ENCODE measurements around the gene NDFIP2.

NDFIP2 gene

GRCh38 chr13:79477968-79478367, 3.0 kb upstream of the NDFIP2 start:
- Histone ChIP-seq H3K27ac (ENCODE audit: insufficient read depth, low read depth, low read length, poor library complexity, severe bottlenecking) (no peak overlapping the region), H3K4me3 (ENCODE audit: insufficient read depth, low read depth, low read length) (no peak overlapping the region), H3K9me3 (ENCODE audit: control insufficient read depth, low read length) (no peaks in the 10 kb centered on the region), H3K27me3 (ENCODE audit: control insufficient read depth, insufficient read depth, low read length, poor library complexity, severe bottlenecking) (peaks cover 16% of the 10 kb centered on the region), H3K4me1 (ENCODE audit: control insufficient read depth, insufficient read depth, low read length) (no peaks in the 10 kb centered on the region), H3K36me3 (ENCODE audit: control insufficient read depth, insufficient read depth, low read length) (no peaks in the 10 kb centered on the region)
- WGBS, 2 experiments, result 75 to 77% methylated on average over 3 of the region's 3 CpGs

- WGBS, 2 experiments, result 89 to 96% methylated on average over 4 to 5 of the region's 5 CpGs
- no peaks in the 10 kb centered on the region for H3K36me3 ChIP-seq (ENCODE audit: control insufficient read depth, insufficient read depth, low read length)
These were observed 1.1 kb upstream of the NDFIP2 start for GRCh38 chr13:79479882-79480281.

GRCh38 chr13:79481685-79482052, 714 bp downstream of the NDFIP2 start:
- 3% methylated on average over 12 of the region's 12 CpGs for WGBS, 2 experiments
- Histone ChIP-seq H3K4me3 (ENCODE audit: insufficient read depth, low read depth, low read length) (peak overlapping the region; percentile 70), H3K27ac (ENCODE audit: insufficient read depth, low read depth, low read length, poor library complexity, severe bottlenecking) (no peak overlapping the region)

More at GRCh38 chr13:79479882-79480281, 1.1 kb upstream of the NDFIP2 start:
- Histone ChIP-seq H3K9me3 (ENCODE audit: control insufficient read depth, low read length) (no peaks in the 10 kb centered on the region), H3K27me3 (ENCODE audit: control insufficient read depth, insufficient read depth, low read length, poor library complexity, severe bottlenecking) (peaks cover 16% of the 10 kb centered on the region), H3K4me3 (ENCODE audit: insufficient read depth, low read depth, low read length) (no peak overlapping the region), H3K4me1 (ENCODE audit: control insufficient read depth, insufficient read depth, low read length) (no peaks in the 10 kb centered on the region), H3K27ac (ENCODE audit: insufficient read depth, low read depth, low read length, poor library complexity, severe bottlenecking) (no peak overlapping the region)

DNA sequence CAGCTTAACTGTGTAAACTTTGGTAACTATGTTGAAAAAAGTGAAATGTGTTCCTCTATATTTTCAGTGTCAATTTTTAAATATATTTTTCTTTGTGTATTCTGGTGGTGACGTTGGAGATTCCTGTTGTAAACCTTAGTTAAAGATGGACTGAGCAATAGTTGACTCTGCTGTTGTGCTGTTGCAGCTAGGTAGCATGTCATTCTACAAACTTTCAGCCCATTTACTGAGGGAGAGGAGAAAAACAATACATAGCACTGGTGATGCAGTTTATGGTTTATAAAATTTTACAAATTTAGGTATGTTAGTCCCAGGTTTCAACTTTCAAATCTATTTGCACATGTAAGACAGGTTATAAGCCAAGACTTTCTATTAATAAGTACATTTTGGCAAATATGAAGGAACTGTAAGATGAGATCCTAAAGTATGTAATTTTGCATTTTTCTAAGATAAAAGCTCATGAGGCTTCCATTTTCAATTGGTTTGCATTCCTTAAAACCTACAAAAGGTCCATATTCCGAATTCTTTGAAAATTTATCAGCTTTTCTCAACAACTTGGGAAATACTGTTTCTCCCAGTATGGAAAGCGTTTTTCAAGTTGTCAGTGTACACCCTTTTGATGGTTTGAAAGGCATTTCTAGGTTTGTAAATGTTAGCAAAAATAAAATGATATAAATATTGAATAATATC, 1.5 kb downstream of the NDFIP2 start:
- Histone ChIP-seq H3K4me1 (ENCODE audit: control insufficient read depth, insufficient read depth, low read length) (no peaks in the 10 kb centered on the region), H3K36me3 (ENCODE audit: control insufficient read depth, insufficient read depth, low read length) (no peaks in the 10 kb centered on the region), H3K27ac (ENCODE audit: insufficient read depth, low read depth, low read length, poor library complexity, severe bottlenecking) (no peak overlapping the region), H3K9me3 (ENCODE audit: control insufficient read depth, low read length) (no peaks in the 10 kb centered on the region), H3K27me3 (ENCODE audit: control insufficient read depth, insufficient read depth, low read length, poor library complexity, severe bottlenecking) (peaks cover 16% of the 10 kb centered on the region), H3K4me3 (ENCODE audit: insufficient read depth, low read depth, low read length) (no peak overlapping the region)
- 77 to 89% methylated on average over 1 to 2 of the region's 3 CpGs for WGBS, 2 experiments

More at GRCh38 chr13:79481685-79482052, 714 bp downstream of the NDFIP2 start:
- no peaks in the 10 kb centered on the region for H3K4me1 ChIP-seq (ENCODE audit: control insufficient read depth, insufficient read depth, low read length)
- peaks cover 16% of the 10 kb centered on the region for H3K27me3 ChIP-seq (ENCODE audit: control insufficient read depth, insufficient read depth, low read length, poor library complexity, severe bottlenecking)
- H3K9me3 ChIP-seq (ENCODE audit: control insufficient read depth, low read length), result no peaks in the 10 kb centered on the region
- no peaks in the 10 kb centered on the region for H3K36me3 ChIP-seq (ENCODE audit: control insufficient read depth, insufficient read depth, low read length)

DNA sequence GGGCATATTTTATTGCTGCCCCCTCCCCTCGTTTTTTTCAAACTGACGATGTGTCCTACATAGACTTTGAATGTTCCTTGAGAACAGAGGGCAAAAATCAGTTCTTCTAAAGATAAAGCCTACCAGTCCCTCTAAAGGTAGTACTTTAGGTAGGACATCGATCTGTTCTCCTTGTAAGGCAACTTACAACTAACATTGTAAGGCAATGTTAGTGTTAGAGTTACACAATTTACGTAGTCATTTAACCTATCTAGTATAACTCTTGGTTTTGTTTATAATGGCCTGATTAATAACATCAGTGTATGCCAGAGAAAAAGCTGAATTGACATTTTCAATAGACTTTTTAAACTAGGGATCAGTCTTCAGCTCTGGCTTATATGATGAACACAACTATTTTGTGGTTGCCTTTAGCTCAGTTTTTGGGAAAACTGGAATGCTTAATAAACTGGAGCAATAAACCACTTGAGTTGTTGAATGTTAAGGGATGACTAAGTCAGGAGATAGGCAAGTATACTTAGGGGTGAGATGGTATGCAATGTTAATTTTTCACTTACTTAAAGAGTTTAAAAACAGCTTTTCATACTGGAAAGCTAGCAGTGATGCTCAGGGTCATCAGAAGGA, 2.2 kb downstream of the NDFIP2 start:
- Histone ChIP-seq H3K9me3 (ENCODE audit: control insufficient read depth, low read length) (no peaks in the 10 kb centered on the region), H3K36me3 (ENCODE audit: control insufficient read depth, insufficient read depth, low read length) (no peaks in the 10 kb centered on the region), H3K4me1 (ENCODE audit: control insufficient read depth, insufficient read depth, low read length) (no peaks in the 10 kb centered on the region), H3K27ac (ENCODE audit: insufficient read depth, low read depth, low read length, poor library complexity, severe bottlenecking) (no peak overlapping the region), H3K4me3 (ENCODE audit: insufficient read depth, low read depth, low read length) (no peak overlapping the region), H3K27me3 (ENCODE audit: control insufficient read depth, insufficient read depth, low read length, poor library complexity, severe bottlenecking) (peaks cover 16% of the 10 kb centered on the region)
- WGBS, 2 experiments, result 93% methylated on average over 3 to 4 of the region's 4 CpGs

GRCh38 chr13:79485014-79485811, 4.3 kb downstream of the NDFIP2 start:
- Histone ChIP-seq H3K9me3 (ENCODE audit: control insufficient read depth, low read length) (no peaks in the 10 kb centered on the region), H3K4me1 (ENCODE audit: control insufficient read depth, insufficient read depth, low read length) (no peaks in the 10 kb centered on the region), H3K27me3 (ENCODE audit: control insufficient read depth, insufficient read depth, low read length, poor library complexity, severe bottlenecking) (peaks cover 6% of the 10 kb centered on the region), H3K27ac (ENCODE audit: insufficient read depth, low read depth, low read length, poor library complexity, severe bottlenecking) (no peak overlapping the region), H3K4me3 (ENCODE audit: insufficient read depth, low read depth, low read length) (no peak overlapping the region), H3K36me3 (ENCODE audit: control insufficient read depth, insufficient read depth, low read length) (no peaks in the 10 kb centered on the region)
- 89 to 92% methylated on average over 3 to 4 of the region's 4 CpGs for WGBS, 2 experiments

DNA sequence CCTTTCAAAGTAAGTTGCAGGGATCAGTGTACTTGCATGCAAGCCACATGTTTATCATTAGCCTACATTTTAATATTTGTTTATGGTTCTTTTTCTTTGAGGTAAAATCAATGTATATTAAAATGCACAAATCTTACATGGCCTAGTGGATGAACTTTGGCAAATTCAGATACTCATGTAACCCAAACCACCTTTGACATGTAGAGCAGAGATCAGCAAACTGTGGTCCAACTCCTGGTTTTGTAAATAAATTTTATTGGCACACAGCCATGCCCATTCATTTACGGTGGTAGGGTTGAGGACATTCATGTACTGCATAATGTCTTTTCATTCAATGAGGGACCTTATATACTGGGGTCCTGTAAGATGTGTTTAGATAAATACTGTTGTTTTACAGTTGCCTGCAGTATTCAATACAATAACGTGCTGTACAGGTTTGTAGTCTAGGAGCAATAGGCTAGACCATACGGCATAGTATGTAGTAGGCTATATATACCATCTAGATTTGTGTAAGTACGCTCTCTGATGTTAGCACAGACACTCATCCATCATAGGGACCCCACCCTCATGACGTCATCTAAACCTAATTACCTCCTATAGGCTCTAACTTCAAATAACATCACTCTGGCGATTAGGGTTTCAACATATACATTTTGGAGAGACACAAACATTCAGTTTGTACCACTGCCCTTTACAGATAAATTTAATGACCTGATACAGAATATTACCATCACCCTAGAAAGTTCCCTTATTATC, 5.7 kb downstream of the NDFIP2 start:
- Histone ChIP-seq H3K9me3 (ENCODE audit: control insufficient read depth, low read length) (no peaks in the 10 kb centered on the region), H3K27me3 (ENCODE audit: control insufficient read depth, insufficient read depth, low read length, poor library complexity, severe bottlenecking) (no peaks in the 10 kb centered on the region), H3K36me3 (ENCODE audit: control insufficient read depth, insufficient read depth, low read length) (no peaks in the 10 kb centered on the region), H3K27ac (ENCODE audit: insufficient read depth, low read depth, low read length, poor library complexity, severe bottlenecking) (no peak overlapping the region), H3K4me3 (ENCODE audit: insufficient read depth, low read depth, low read length) (no peak overlapping the region), H3K4me1 (ENCODE audit: control insufficient read depth, insufficient read depth, low read length) (no peaks in the 10 kb centered on the region)
- WGBS, 2 experiments, result 92 to 93% methylated on average over 6 of the region's 6 CpGs

DNA sequence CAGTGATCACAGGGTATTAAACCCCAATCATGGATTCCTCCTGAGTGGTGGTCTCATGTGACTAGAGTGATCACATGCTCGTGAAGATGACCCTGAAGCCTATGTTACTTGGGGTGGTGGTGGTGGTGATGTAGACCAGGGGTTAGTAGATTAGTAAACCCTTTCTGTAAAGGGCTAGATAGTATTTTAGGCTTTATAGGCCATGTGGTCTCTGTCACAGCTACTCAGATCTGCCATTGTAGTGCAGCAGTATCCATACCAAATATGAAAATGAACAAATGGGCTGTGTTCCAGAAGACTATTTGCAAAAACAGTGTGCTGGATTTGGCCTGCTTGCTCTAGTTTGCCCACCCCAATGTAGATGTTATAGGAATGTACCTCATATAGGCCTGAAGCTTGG, 9.4 kb downstream of the NDFIP2 start:
- no peaks in the 10 kb centered on the region for H3K4me1 ChIP-seq (ENCODE audit: control insufficient read depth, insufficient read depth, low read length)
- WGBS, 2 experiments, result 98 to 100% methylated on average over 1 of the region's 1 CpG
- no peak overlapping the region for H3K27ac ChIP-seq (ENCODE audit: insufficient read depth, low read depth, low read length, poor library complexity, severe bottlenecking)
- H3K36me3 ChIP-seq (ENCODE audit: control insufficient read depth, insufficient read depth, low read length), result no peaks in the 10 kb centered on the region
- no peak overlapping the region for H3K4me3 ChIP-seq (ENCODE audit: insufficient read depth, low read depth, low read length)
- no peaks in the 10 kb centered on the region for H3K27me3 ChIP-seq (ENCODE audit: control insufficient read depth, insufficient read depth, low read length, poor library complexity, severe bottlenecking)
- no peaks in the 10 kb centered on the region for H3K9me3 ChIP-seq (ENCODE audit: control insufficient read depth, low read length)

GRCh38 chr13:79490824-79491223, 9.9 kb downstream of the NDFIP2 start:
- Histone ChIP-seq H3K27me3 (ENCODE audit: control insufficient read depth, insufficient read depth, low read length, poor library complexity, severe bottlenecking) (no peaks in the 10 kb centered on the region), H3K9me3 (ENCODE audit: control insufficient read depth, low read length) (no peaks in the 10 kb centered on the region), H3K27ac (ENCODE audit: insufficient read depth, low read depth, low read length, poor library complexity, severe bottlenecking) (no peak overlapping the region), H3K4me1 (ENCODE audit: control insufficient read depth, insufficient read depth, low read length) (no peaks in the 10 kb centered on the region), H3K36me3 (ENCODE audit: control insufficient read depth, insufficient read depth, low read length) (no peaks in the 10 kb centered on the region), H3K4me3 (ENCODE audit: insufficient read depth, low read depth, low read length) (no peak overlapping the region)
- WGBS, 2 experiments, result 92 to 100% methylated on average over 1 of the region's 1 CpG

DNA sequence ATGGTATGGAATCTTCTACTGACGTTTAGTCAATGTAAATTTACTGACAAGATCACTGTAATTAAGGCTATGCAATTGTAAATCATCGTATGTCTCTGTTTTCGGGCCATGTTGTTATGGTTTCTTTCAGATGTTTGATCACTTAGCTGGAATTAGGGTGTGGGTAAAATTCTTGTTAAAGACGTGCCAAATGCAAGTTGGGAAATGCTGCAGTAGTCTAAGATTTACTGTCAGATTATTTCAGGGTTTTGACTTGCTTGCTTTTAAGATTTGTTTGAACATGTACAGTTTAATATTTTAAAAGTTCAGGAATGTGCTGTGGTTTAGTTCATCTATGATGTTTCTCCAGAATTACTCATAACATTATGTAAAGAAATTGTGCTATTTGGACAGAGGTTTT, 10.8 kb downstream of the NDFIP2 start:
- no peaks in the 10 kb centered on the region for H3K9me3 ChIP-seq (ENCODE audit: control insufficient read depth, low read length)
- no peaks in the 10 kb centered on the region for H3K27me3 ChIP-seq (ENCODE audit: control insufficient read depth, insufficient read depth, low read length, poor library complexity, severe bottlenecking)
- no peaks in the 10 kb centered on the region for H3K4me1 ChIP-seq (ENCODE audit: control insufficient read depth, insufficient read depth, low read length)
- 89% methylated on average over 4 of the region's 4 CpGs for WGBS, 2 experiments
- H3K4me3 ChIP-seq (ENCODE audit: insufficient read depth, low read depth, low read length), result no peak overlapping the region
- no peak overlapping the region for H3K27ac ChIP-seq (ENCODE audit: insufficient read depth, low read depth, low read length, poor library complexity, severe bottlenecking)
- H3K36me3 ChIP-seq (ENCODE audit: control insufficient read depth, insufficient read depth, low read length), result no peaks in the 10 kb centered on the region

Measured in ectodermal cell (in vitro differentiated cells).